ENCODE results near the gene PEX14.
A peak's percentile ranks its signal among the peaks of the same experiment; 100 is the strongest.

The PEX14 gene

DNA sequence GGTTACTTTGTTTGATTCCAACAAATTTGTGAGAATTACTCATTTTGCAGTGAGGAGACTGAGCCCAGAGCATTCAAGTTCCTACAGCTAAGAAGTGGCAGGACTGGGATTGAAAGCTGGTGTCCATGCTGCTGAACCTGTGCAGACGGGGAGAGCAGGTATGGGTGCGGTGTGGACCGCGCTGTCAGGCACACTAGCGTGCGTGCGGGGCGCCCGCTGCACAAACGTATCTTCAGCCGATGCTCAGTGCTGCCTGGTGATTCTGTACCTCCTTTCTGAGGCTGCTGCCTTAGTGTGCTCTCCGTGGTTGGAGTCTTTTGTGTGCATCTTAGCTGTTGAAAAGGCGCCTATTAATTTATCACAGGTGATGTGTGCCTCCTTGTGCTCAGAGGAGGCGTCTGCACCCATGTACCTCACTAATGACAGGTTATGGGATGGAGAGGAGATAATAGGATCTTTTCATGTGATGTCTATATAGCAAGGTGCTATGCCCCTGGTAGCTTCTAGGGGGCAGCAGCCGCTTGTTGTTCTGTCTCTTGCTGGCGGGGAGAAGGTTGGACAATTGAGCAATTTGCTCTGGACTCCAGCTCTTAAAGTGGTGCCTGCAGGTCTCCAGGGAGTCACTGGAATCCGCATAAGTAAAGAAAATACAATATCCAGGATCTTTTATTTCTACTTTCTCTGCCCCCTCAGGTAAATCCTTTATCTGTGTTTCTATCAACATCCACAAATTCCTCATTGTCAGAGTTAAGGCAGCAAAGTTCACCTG, 32.5 kb downstream of the PEX14 start:
- peak; percentile 17 to 38 (median 19) for DNase-seq
- no peaks in the 10 kb centered on the region for H3K9me3 ChIP-seq (ENCODE audit: control insufficient read depth, low read length)
- no peaks in the 10 kb centered on the region for H3K36me3 ChIP-seq (ENCODE audit: control insufficient read depth, insufficient read depth, low read length)
- no peak overlapping the region for H3K4me3 ChIP-seq (ENCODE audit: insufficient read depth, low read depth, low read length, poor library complexity, severe bottlenecking)
- no peaks in the 10 kb centered on the region for H3K27me3 ChIP-seq (replicated peaks; ENCODE audit: control insufficient read depth, insufficient read depth, low read length, poor library complexity, severe bottlenecking)
- peaks cover 35% of the 10 kb centered on the region for H3K4me1 ChIP-seq (ENCODE audit: control insufficient read depth, insufficient read depth, low read length, poor library complexity, severe bottlenecking)
- no peak overlapping the region for H3K27ac ChIP-seq (ENCODE audit: insufficient read depth, low read length, poor library complexity, severe bottlenecking)

GRCh38 chr1:10508511-10508951, 33.8 kb downstream of the PEX14 start:
- no peak overlapping the region for H3K27ac ChIP-seq (ENCODE audit: insufficient read depth, low read length, poor library complexity, severe bottlenecking)
- peaks cover 47% of the 10 kb centered on the region for H3K4me1 ChIP-seq (ENCODE audit: control insufficient read depth, insufficient read depth, low read length, poor library complexity, severe bottlenecking)
- no peaks in the 10 kb centered on the region for H3K9me3 ChIP-seq (ENCODE audit: control insufficient read depth, low read length)
- no peak overlapping the region for H3K4me3 ChIP-seq (ENCODE audit: insufficient read depth, low read depth, low read length, poor library complexity, severe bottlenecking)
- H3K27me3 ChIP-seq (replicated peaks; ENCODE audit: control insufficient read depth, insufficient read depth, low read length, poor library complexity, severe bottlenecking) = no peaks in the 10 kb centered on the region
- H3K36me3 ChIP-seq (ENCODE audit: control insufficient read depth, insufficient read depth, low read length) = no peaks in the 10 kb centered on the region
- DNase-seq = no peak

DNA sequence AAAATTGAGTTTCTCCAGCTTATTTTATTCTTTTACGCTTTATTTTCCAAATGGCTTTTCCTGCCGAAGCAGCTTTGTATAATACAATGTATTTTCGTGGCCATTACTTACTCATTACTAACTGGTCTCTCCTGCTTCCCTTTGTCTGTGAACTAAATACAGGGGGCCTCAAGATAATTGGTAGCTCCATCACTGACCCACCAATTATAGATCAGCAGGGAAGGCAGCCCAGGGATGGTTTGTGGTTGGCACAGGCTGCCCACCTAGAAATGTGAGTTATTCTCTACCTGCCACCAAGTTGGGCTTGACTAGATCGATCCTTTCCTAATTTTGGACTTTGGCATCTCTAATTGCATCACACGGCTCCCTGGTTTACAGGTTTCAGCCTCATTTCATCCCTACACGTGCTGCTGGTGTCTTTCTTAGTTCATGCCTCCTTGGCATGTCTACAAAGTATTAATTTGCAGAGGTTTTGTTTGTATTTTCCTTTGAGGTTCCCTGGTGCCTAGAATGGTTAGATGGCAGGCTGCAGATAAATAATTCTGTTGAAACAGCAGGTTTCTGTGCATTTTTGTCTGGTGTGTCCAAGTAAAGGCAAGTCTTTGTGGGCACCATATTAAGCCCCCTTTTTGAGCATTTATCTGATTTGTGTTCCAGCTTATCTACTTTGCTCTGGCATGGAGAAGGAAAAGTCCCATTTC, 35.2 kb downstream of the PEX14 start:
- Histone ChIP-seq H3K4me1 (ENCODE audit: control insufficient read depth, insufficient read depth, low read length, poor library complexity, severe bottlenecking) (peaks cover 60% of the 10 kb centered on the region), H3K4me3 (ENCODE audit: insufficient read depth, low read depth, low read length, poor library complexity, severe bottlenecking) (peak overlapping the region; percentile 21), H3K27me3 (replicated peaks; ENCODE audit: control insufficient read depth, insufficient read depth, low read length, poor library complexity, severe bottlenecking) (no peaks in the 10 kb centered on the region), H3K9me3 (ENCODE audit: control insufficient read depth, low read length) (no peaks in the 10 kb centered on the region), H3K36me3 (ENCODE audit: control insufficient read depth, insufficient read depth, low read length) (no peaks in the 10 kb centered on the region), H3K27ac (ENCODE audit: insufficient read depth, low read length, poor library complexity, severe bottlenecking) (peak overlapping the region; percentile 68)
- DNase-seq = no peak

DNA sequence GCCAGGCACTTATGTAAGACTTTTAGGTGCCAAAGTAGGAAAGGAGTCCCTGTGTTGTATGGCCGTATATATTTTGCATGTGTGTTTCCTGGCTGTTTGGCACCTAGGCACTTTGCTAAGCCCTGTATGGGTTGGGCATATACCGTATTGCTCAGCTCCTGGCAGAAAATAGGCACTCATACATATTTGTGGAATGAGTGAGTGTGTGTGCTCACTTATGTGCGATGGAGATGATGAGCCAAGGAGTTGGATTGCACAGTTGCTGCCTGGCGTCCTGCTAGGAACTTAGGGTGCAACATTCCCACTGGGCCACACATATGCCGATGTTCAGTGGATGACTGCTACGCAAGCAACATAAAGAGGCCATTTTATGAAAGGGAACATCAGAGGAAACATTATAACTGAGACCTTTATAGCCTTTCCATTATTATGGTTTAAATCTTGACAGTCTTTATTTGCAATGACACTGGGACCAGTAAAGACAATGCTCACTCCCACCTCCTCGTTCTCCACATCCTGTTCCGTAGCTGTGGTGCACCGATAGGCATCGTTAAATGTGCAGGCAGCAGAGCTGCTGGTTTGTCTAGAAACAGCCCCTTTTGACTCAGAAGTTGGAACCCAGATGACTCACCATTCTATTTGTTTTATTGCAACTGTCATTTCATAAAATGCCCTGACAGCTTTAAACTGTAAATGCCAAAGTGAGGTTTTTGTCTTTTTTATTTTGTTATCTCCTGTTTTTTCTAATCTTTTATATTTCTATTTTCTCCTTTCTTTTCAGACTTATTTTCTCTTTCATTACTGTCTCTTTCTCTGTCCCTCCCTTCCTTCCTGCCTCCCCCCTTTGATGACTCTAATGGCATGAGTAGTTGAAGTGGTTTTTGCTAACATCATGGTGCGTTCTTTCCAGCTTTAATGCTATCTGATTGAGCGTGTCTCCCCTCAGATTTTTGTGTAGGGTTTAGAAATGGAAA, 36.1 kb downstream of the PEX14 start:
- DNase-seq = peak; percentile 62 to 68 (median 62)
- Histone ChIP-seq H3K36me3 (ENCODE audit: control insufficient read depth, insufficient read depth, low read length) (no peaks in the 10 kb centered on the region), H3K9me3 (ENCODE audit: control insufficient read depth, low read length) (no peaks in the 10 kb centered on the region), H3K4me1 (ENCODE audit: control insufficient read depth, insufficient read depth, low read length, poor library complexity, severe bottlenecking) (peaks cover 68% of the 10 kb centered on the region), H3K4me3 (ENCODE audit: insufficient read depth, low read depth, low read length, poor library complexity, severe bottlenecking) (peak overlapping the region; percentile 29), H3K27ac (ENCODE audit: insufficient read depth, low read length, poor library complexity, severe bottlenecking) (peak overlapping the region; percentile 80), H3K27me3 (replicated peaks; ENCODE audit: control insufficient read depth, insufficient read depth, low read length, poor library complexity, severe bottlenecking) (no peaks in the 10 kb centered on the region)

DNA sequence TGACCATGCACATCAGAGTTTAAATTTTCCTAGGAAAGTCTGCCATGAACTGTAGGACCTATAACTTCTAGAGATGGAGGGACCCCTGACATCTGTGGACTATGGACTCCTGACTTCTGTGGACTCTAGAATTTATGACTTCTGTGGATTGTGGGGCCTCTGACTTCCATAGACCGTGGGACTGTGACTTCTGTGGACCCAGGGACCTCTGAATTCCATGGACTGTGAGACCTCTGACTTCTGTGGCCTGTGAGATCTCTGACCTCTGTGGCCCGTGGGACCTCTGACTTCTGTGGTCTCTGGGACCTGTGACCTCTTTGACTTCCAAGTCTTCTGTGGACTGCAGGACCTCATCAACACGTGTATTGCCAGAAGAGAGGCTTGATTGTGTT, 36.7 kb downstream of the PEX14 start:
- Histone ChIP-seq H3K9me3 (ENCODE audit: control insufficient read depth, low read length) (no peaks in the 10 kb centered on the region), H3K27ac (ENCODE audit: insufficient read depth, low read length, poor library complexity, severe bottlenecking) (peak overlapping the region; percentile 80), H3K27me3 (replicated peaks; ENCODE audit: control insufficient read depth, insufficient read depth, low read length, poor library complexity, severe bottlenecking) (no peaks in the 10 kb centered on the region), H3K4me1 (ENCODE audit: control insufficient read depth, insufficient read depth, low read length, poor library complexity, severe bottlenecking) (peaks cover 75% of the 10 kb centered on the region), H3K4me3 (ENCODE audit: insufficient read depth, low read depth, low read length, poor library complexity, severe bottlenecking) (peak overlapping the region; percentile 29), H3K36me3 (ENCODE audit: control insufficient read depth, insufficient read depth, low read length) (no peaks in the 10 kb centered on the region)
- DNase-seq = no peak

DNA sequence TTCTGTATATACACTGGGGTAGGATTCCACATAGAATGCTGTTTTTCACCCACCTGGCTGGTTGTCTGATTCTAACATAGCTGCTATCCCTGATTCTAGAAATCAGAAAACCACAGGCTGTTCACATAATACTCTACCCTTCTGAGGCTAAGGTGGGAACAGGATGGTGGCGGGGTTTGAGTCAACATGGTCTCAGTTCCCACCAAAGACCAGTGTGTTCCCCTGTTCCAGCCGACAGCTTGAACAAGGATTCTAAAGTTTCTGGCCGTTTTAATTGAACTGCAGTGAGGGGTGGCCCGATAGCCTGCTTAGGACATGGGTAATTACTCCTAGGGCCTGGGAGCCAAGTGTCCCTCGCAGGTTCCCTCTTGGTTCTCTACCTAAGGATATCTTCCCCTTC, 38.4 kb downstream of the PEX14 start:
- H3K27me3 ChIP-seq (replicated peaks; ENCODE audit: control insufficient read depth, insufficient read depth, low read length, poor library complexity, severe bottlenecking) = no peaks in the 10 kb centered on the region
- no peak overlapping the region for H3K4me3 ChIP-seq (ENCODE audit: insufficient read depth, low read depth, low read length, poor library complexity, severe bottlenecking)
- H3K27ac ChIP-seq (ENCODE audit: insufficient read depth, low read length, poor library complexity, severe bottlenecking) = peak overlapping the region; percentile 52
- no peak for DNase-seq
- peaks cover 67% of the 10 kb centered on the region for H3K4me1 ChIP-seq (ENCODE audit: control insufficient read depth, insufficient read depth, low read length, poor library complexity, severe bottlenecking)
- H3K36me3 ChIP-seq (ENCODE audit: control insufficient read depth, insufficient read depth, low read length) = no peaks in the 10 kb centered on the region
- H3K9me3 ChIP-seq (ENCODE audit: control insufficient read depth, low read length) = no peaks in the 10 kb centered on the region

GRCh38 chr1:10514490-10515235, 39.9 kb downstream of the PEX14 start:
- peaks cover 64% of the 10 kb centered on the region for H3K4me1 ChIP-seq (ENCODE audit: control insufficient read depth, insufficient read depth, low read length, poor library complexity, severe bottlenecking)
- peak overlapping the region; percentile 22 for H3K27ac ChIP-seq (ENCODE audit: insufficient read depth, low read length, poor library complexity, severe bottlenecking)

GRCh38 chr1:10515301-10515975, 40.7 kb downstream of the PEX14 start:
- no peak overlapping the region for H3K27ac ChIP-seq (ENCODE audit: insufficient read depth, low read length, poor library complexity, severe bottlenecking)
- DNase-seq = no peak
- no peak overlapping the region for H3K4me3 ChIP-seq (ENCODE audit: insufficient read depth, low read depth, low read length, poor library complexity, severe bottlenecking)
- H3K4me1 ChIP-seq (ENCODE audit: control insufficient read depth, insufficient read depth, low read length, poor library complexity, severe bottlenecking) = peaks cover 56% of the 10 kb centered on the region
- no peaks in the 10 kb centered on the region for H3K36me3 ChIP-seq (ENCODE audit: control insufficient read depth, insufficient read depth, low read length)
- H3K9me3 ChIP-seq (ENCODE audit: control insufficient read depth, low read length) = no peaks in the 10 kb centered on the region
- H3K27me3 ChIP-seq (replicated peaks; ENCODE audit: control insufficient read depth, insufficient read depth, low read length, poor library complexity, severe bottlenecking) = no peaks in the 10 kb centered on the region

More at GRCh38 chr1:10514490-10515235, 39.9 kb downstream of the PEX14 start:
- no peaks in the 10 kb centered on the region for H3K27me3 ChIP-seq (replicated peaks; ENCODE audit: control insufficient read depth, insufficient read depth, low read length, poor library complexity, severe bottlenecking)
- no peaks in the 10 kb centered on the region for H3K9me3 ChIP-seq (ENCODE audit: control insufficient read depth, low read length)
- no peaks in the 10 kb centered on the region for H3K36me3 ChIP-seq (ENCODE audit: control insufficient read depth, insufficient read depth, low read length)
- DNase-seq = no peak
- H3K4me3 ChIP-seq (ENCODE audit: insufficient read depth, low read depth, low read length, poor library complexity, severe bottlenecking) = no peak overlapping the region

Data from effector memory CD4-positive, alpha-beta T cell (primary cell).